Testis (tissue), 2 donors: ENCODE data around the gene ELF1.

ENCODE experiments used
- POLR2A ChIP-seq: fragments of 450-650 bp; IDR thresholded peaks from one replicate; pipeline ENCODE4 v1.6.1; 2017; ENCODE audit warnings: antibody characterized with exemption, mild to moderate bottlenecking, moderate library complexity
- TF ChIP-seq, protein P1 (sequence below), 3 experiments: fragments of 450-650 bp in 2 of 3; fragments of 200-600 bp in 1 of 3; sonication (generic) in 1 of 3; IDR thresholded peaks; one replicate each; pipeline ENCODE4 v1.5.1; 2016 to 2019; ENCODE audit warnings: antibody characterized with exemption in 3 of 3, mild to moderate bottlenecking in 2 of 3, moderate library complexity in 1 of 3

DNA sequence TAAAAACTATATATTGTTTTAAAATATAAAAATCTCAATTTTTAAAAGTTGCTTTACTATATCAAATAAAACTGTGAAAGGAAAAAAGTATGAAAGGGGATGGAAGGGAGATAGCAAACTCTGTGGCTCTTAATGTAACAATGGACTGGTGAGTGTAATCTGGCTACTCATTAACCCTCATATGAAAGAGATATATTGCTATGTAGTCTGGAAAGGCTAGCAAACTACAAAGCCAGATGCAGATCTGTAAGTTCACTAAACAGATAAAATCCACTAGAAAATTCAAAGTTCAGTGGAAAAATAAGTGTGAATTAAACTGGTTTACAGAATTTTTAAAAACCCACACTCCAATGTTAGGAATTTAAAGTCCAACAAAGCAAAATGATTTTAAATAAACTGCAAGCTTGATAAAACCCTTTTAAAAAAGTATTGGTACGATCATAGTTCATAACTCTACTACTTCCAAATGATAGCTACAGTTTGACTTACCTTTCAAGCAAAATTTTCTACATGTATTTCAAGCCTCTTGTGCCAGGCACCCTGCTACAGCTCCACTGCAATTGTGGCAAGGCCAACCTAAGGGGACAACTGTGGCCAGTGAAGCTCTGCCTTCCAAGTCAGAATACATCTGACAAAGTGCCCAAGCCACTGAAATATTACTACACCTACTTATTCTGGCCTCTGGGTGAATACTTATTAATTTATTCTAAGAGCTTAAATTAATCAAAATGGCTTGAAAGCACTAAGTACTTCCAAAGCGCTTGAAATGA is 647 bp upstream of the ELF1 start:
- TF ChIP-seq, protein P1, sequence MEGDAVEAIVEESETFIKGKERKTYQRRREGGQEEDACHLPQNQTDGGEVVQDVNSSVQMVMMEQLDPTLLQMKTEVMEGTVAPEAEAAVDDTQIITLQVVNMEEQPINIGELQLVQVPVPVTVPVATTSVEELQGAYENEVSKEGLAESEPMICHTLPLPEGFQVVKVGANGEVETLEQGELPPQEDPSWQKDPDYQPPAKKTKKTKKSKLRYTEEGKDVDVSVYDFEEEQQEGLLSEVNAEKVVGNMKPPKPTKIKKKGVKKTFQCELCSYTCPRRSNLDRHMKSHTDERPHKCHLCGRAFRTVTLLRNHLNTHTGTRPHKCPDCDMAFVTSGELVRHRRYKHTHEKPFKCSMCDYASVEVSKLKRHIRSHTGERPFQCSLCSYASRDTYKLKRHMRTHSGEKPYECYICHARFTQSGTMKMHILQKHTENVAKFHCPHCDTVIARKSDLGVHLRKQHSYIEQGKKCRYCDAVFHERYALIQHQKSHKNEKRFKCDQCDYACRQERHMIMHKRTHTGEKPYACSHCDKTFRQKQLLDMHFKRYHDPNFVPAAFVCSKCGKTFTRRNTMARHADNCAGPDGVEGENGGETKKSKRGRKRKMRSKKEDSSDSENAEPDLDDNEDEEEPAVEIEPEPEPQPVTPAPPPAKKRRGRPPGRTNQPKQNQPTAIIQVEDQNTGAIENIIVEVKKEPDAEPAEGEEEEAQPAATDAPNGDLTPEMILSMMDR (IDR thresholded peaks at IDR 0.05): no peak
- TF ChIP-seq POLR2A: no peak
